GM18519 (cell line): ENCODE results near the gene PARD3.
"Not testable (repeated sequence)": the region's sequence is repeated elsewhere in the genome, so short reads cannot be mapped to it uniquely, and the experiment has no call there.

Experiments
- ATAC-seq: cut with Tn5 transposase; IDR thresholded peaks from one replicate; pipeline ENCODE4 v1.9.1; 2021; ENCODE audit warnings: mild to moderate bottlenecking, moderate library complexity; ENCODE audit not compliant: unreplicated experiment, low FRiP score

The PARD3 gene

GRCh38 chr10:34298346-34298818, 516.7 kb downstream of the PARD3 start:
- ATAC-seq = no peak

- ATAC-seq = no peak
These were observed 517.4 kb downstream of the PARD3 start for GRCh38 chr10:34297541-34298345.

- ATAC-seq = no peak
These were observed 520.0 kb downstream of the PARD3 start for GRCh38 chr10:34295142-34295548.

DNA sequence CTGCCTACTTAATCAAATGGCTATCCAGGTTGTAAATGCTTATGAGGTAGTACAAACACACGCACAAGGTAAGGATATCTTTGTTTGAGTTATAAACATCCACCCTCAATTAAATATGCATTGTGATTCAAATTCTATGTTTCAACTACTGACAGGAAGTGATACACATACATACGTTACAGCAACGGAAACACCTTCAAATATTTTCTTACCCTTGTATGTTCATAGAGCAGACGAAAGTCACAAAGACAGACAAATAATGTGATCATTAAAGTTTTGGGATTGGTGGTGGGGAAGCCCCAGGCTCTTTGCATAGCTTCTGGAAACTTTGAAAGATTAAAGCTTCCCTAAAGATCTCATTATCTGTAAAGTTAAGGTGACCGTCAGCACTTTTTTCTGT, 521.0 kb downstream of the PARD3 start:
- no peak for ATAC-seq

- no peak for ATAC-seq
These were observed 522.4 kb downstream of the PARD3 start for GRCh38 chr10:34292675-34293074.

GRCh38 chr10:34292194-34292565, 522.9 kb downstream of the PARD3 start:
- no peak for ATAC-seq

DNA sequence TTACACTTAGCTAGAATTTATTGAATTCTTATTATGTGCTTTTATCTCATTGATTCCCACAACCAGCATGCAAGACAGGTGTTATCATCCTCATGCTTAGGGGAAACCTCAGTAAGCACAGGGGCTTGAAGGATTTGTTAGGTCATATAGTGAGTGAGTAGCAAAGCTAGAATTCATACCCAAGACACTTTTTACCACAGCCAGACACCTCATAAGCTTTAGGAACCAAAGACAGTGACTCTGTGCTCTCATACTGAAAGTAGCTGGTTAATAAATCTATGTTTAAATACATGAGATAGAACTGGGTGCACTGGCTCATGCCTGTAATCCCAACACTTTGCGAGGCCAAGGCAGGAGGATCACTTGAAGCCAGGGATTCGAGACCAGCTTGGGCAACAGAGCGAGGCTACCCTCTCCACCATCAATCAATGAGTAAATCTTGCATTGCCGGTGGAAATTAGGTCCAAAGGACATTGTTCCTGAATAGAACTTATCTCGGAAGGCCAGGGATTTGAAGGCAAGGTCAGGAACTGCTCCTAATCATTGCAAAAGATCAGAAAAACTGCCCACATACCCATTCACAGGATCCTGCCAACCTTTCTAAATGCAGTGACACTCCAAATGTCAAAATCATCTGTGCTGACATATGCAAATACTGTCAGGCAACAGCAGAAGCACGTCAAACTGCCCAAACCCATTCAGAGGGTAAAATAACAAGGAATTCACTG, 523.5 kb downstream of the PARD3 start:
- ATAC-seq = no peak

DNA sequence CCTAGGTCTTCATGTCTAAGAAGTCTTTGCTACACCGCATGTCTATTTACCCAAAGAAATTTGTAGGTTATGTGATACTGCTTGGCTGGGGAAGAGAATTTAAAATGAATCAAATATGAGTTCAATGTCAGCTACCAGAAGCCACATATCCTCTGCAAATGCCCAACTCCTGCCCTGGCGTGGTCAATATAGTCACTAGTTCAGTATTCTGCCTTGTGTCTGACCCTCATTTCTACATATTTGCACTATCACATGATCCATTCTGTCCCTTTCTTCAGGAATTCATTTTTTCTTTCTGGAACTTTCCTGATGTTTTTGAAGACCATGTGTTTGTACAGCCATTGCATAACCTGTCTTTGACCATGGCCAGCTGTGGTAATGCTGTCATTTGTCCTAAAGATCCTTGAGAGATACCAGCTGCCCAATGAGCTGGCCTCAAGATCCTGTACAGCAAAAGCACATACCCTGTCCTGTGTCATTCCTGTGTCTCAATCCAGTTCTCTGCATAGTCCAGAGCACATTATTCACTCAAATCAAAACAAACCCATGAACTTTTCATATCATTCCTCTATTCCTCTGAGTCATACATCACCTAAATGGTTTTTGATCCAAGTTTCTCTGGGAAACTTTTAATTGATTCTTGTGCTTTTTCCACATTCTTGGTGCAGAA, 524.5 kb downstream of the PARD3 start:
- ATAC-seq = no peak

- ATAC-seq = no peak
These were observed 526.5 kb downstream of the PARD3 start for GRCh38 chr10:34288634-34289033.

DNA sequence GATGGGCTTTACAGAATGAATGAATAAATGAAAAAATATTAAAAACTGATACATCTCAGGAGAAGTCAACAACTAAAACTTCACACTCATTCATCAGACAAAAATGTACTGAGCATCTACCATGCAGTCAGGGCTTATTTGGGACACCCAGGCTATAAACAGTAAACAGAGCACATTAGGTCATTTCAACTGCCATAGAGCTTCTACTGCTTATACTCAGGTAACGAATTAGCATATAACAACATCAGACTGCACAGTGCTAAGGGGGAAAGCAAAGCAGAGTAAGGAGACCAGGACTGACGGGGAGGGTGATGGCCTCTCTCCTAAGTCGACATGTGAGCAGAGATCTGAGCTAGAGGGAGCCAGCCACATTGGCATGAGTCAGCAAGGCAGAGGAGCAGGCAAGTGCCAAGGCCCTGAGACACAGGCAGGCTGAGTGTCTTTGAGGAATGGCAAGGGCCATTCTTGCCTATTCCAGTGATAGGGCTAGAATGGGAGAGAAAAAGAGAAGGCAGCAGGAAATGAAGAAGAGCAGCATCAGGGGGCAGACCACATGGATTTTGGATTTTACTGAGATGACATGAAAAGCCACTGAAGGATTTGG, 528.9 kb downstream of the PARD3 start:
- ATAC-seq = no peak

DNA sequence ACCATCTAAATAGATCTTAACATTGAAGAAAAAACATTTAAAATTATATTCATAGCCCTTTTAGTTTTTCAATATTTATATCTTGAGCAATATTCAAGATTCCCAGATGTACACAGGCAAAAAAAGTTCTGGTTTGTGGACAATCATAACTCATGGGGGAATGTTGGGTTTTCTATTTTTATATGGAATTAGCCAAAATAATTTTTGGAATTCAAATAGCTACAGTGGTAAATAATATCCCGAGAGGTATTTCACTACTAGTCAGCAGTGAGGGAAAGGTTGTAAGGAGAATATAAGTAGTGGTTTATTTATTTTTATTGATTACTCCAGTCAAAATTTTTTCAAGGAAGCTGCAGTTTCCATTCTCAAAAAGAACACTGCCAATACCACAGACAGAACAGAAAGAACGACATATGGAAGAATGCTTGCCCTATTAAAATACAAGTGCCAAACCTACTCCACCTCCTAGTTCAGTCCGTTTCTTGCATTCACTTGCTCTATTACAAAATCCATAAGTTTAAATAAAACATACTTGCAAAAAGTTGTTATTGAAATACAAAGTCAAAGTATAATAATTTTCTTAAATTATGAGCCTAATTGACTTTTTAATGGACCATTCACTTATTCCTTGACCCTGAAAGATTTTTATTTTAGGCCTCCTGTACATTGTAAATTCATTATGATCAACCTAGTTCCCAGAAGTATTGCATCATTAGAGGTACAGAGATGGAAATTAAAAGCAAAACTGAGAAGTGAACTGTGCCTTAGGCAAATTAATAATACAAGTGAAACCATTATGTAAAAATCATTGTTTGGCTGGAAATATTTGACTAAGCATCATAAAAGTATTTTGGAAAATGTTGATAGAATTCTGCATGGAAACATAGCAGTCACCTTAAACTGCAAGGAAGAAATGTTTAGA, 533.2 kb downstream of the PARD3 start:
- ATAC-seq = no peak

DNA sequence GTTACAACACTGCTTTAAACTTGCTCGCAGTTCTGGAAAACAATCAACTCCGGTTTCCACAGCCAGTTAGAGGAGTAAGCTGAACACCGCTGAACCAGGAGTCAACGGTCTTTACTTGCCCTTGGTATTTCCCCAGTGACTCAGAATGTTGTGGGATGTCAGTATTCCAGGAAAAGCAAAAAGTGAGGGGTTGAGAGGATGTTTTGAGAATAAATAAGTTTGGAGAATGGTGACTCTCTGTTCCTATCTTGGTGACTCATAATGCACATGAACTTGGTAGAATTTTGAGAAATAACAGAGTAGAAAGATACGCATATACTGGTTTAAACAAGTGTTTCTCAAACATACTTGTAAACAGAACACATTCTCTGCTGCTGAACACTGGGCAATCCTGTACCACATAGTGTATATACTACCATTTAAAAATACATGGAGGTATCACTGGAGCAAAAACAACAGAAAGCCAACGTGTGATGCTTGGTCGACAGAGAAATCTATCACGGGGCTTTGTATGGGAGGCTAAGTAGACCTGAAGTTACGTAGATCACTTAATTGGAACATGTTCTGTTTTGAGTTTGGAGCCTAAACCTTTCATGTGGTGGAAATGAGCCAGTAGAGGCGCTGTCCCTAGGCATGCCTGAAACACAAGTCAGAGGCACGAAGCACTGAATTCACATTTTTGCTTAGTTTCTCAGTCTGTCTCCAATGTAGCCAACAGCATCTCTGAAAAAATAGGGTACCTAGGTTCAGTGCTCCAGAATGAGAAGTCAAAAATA, 534.3 kb downstream of the PARD3 start:
- ATAC-seq = no peak

DNA sequence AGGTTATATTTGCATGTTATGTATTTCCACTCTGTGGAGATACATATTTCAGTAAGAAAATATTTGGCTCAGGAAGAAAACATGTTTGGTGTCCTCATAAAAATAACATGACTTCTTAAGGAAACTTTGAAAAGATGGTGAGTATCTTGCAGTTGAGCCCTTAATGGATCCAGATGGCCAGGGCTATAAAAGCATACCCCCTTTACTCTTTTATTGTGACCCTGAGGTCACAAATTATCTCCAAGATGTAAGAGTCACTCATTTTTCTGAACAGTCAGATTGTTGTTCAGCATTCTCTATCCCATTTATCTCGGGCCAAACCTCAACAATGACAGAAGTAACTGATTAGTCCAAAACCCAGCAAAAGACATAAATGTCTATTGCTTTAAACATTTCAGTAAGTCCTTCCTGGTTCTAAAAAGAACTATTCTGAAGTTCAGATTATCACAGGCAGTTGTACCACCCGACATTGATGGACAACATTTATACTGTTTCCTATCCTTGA, 539.4 kb downstream of the PARD3 start:
- no peak for ATAC-seq

DNA sequence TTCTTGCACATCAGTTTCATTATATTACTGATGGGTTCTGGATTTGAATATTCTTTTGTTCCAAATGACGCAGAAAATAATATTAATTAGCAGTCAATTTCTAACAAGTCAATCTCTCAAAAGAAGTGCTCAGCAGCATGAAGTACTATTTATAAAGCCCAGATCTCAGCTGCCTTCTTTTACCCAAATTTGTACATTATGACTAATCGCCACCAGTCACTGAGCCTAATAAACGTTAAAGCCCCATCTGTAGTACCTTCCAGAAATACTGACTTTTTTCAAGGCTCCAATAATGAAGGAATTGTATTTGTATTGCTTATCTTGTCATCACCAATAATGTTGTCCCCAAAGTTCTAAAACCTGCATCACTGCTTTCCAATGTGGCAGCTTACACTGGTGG, 540.2 kb downstream of the PARD3 start:
- ATAC-seq = no peak

DNA sequence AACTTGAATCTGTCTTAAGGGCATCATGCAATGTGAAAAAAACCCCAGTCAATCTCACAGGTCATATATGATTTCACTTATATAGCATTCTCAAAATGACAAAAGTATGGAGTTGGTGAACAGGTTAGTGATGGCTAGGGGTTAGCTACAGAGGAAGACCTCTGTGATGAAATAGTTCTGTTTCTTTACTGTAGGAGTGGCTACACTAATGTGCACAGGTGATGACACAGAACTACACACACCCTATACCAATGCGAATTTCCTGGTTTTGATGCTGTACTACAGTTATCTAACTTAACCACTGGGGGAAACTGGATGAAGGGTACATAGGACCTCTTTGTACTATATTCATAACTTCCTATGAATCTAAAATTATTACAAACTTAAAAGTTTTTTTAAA, 541.8 kb downstream of the PARD3 start:
- ATAC-seq = no peak

DNA sequence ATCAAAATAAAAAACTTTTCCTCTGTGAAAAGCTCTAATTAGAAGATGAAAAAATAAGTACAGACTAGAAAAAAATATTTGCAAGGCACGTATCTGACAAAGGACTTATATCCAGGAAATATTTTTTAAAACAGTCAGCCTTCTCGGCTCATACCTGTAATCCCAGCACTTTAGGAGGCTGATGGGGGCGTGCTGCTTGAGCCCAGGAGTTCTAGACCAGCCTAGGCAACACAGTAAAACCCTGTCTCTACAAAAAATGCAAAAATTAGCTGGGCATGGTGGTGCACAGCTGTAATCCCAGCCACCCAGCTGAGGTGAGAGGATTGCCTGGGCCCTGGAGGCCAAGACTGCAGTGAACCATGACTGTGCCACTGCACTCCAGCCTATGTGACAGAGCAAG, 542.8 kb downstream of the PARD3 start:
- ATAC-seq = no peak

DNA sequence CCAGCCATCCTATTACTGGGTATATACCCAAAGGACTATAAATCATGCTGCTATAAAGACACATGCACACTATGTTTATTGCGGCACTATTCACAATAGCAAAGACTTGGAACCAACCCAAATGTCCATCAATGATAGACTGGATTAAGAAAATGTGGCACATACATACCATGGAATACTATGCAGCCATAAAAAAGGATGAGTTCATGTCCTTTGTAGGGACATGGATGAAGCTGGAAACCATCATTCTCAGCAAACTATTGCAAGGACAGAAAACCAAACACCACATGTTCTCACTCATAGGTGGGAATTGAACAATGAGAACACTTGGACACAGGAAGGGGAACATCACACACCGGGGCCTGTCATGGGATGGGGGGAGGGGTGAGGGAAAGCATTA, 546.7 kb downstream of the PARD3 start:
- not testable (repeated sequence) for ATAC-seq

GRCh38 chr10:34262985-34263384, 552.1 kb downstream of the PARD3 start:
- ATAC-seq = no peak

- ATAC-seq = no peak
These were observed 554.2 kb downstream of the PARD3 start for GRCh38 chr10:34260904-34261303.
